NCI-H1048 (cell line): Measurements from ENCODE around the gene GOLPH3L.
"Not testable (repeated sequence)": the region's sequence is repeated elsewhere in the genome, so short reads cannot be mapped to it uniquely, and the experiment has no call there.

Experiments used
- DNase-seq: peaks from one replicate; lab custom pipeline; 2025; lab: John Stamatoyannopoulos, UW

GOLPH3L gene

GRCh38 chr1:150696995-150697927 is at the start of gene GOLPH3L:
TSS of gene GOLPH3L (minus strand) at chr1:150697154. CDS start at chr1:150694838, 2,316 bp downstream.
- DNase-seq: peak; percentile 99

- no peak for DNase-seq
These were observed 33.3 kb upstream of the GOLPH3L start for GRCh38 chr1:150730130-150730721.

- DNase-seq: no peak
These were observed 27.4 kb upstream of the GOLPH3L start for GRCh38 chr1:150724336-150724735.

GRCh38 chr1:150720703-150721102 is 23.7 kb upstream of the GOLPH3L start, which contains the start of gene HORMAD1:
TSS of gene HORMAD1 (minus strand) at chr1:150720895. CDS start at chr1:150719505, 1,390 bp downstream.
- no peak for DNase-seq

GRCh38 chr1:150720098-150720497 is 23.1 kb upstream of the GOLPH3L start:
- DNase-seq: no peak

GRCh38 chr1:150718225-150718891 is 21.4 kb upstream of the GOLPH3L start:
- no peak for DNase-seq

GRCh38 chr1:150709031-150709430 is 12.1 kb upstream of the GOLPH3L start:
- DNase-seq: not testable (repeated sequence)

- no peak for DNase-seq
These were observed 11.6 kb upstream of the GOLPH3L start for GRCh38 chr1:150708595-150708994.

- no peak for DNase-seq
These were observed 9.1 kb upstream of the GOLPH3L start for GRCh38 chr1:150706091-150706490.

GRCh38 chr1:150703427-150703826 is 6.5 kb upstream of the GOLPH3L start:
- DNase-seq: no peak

- no peak for DNase-seq
These were observed 364 bp downstream of the GOLPH3L start for GRCh38 chr1:150696590-150696989.

GRCh38 chr1:150696162-150696561 is 792 bp downstream of the GOLPH3L start:
- DNase-seq: no peak

- DNase-seq: no peak
These were observed 1.4 kb downstream of the GOLPH3L start for GRCh38 chr1:150695561-150695960.

- DNase-seq: no peak
These were observed 4.2 kb downstream of the GOLPH3L start for GRCh38 chr1:150692720-150693119.

GRCh38 chr1:150688763-150689162 is 8.2 kb downstream of the GOLPH3L start:
- no peak for DNase-seq

- DNase-seq: no peak
These were observed 10.7 kb downstream of the GOLPH3L start for GRCh38 chr1:150686275-150686674.

- DNase-seq: no peak
These were observed 13.0 kb downstream of the GOLPH3L start for GRCh38 chr1:150683914-150684313.

- DNase-seq: no peak
These were observed 18.0 kb downstream of the GOLPH3L start for GRCh38 chr1:150678988-150679387.

GRCh38 chr1:150674881-150675280 is 22.1 kb downstream of the GOLPH3L start:
- no peak for DNase-seq

GRCh38 chr1:150663321-150663720 is 33.6 kb downstream of the GOLPH3L start:
- no peak for DNase-seq

GRCh38 chr1:150662811-150663210 is 34.1 kb downstream of the GOLPH3L start:
- no peak for DNase-seq

- no peak for DNase-seq
These were observed 35.8 kb downstream of the GOLPH3L start for GRCh38 chr1:150661156-150661555.

GRCh38 chr1:150660584-150660983 is 36.4 kb downstream of the GOLPH3L start:
- DNase-seq: no peak
